ENCODE data around the gene MRPS18B. TPM values are rescaled to one million over a fixed set of nuclear protein-coding genes. Genes with fewer than 3 reads are reported as not detected.

Gene MRPS18B
- total and polyA plus RNA-seq, 2 donors (not counting 1 experiment from before 2014, with no cell fraction given): 35.9 to 38.8 TPM

- no peaks in the 10 kb centered on the region for H3K27me3 Mint-ChIP-seq
- DNase-seq: peak; percentile 72
- Histone ChIP-seq H3K4me3 (ENCODE audit: control extremely low read depth in 1 of 5, extremely low read depth in 1 of 5, insufficient read depth in 1 of 5, low read depth in 2 of 5, low read length in 4 of 5) (peak overlapping the region; percentile 89 to 100 (median 98)), H3K27me3 (replicated peaks in 1 of 4; ENCODE audit: control extremely low read depth in 1 of 4, control insufficient read depth in 3 of 4, insufficient read depth in 4 of 4, low read length in 3 of 4) (no peaks in the 10 kb centered on the region), H3K9me3 (ENCODE audit: control extremely low read depth in 1 of 3, control insufficient read depth in 2 of 3, insufficient read depth in 1 of 3, low read length in 2 of 3) (no peaks in the 10 kb centered on the region), H2AFZ (ENCODE audit: insufficient read depth, low read depth, low read length, poor library complexity, severe bottlenecking) (no peak overlapping the region), H3K79me2 (ENCODE audit: control insufficient read depth, insufficient read depth, low read length) (peaks cover 71% of the 10 kb centered on the region), H3K9ac (ENCODE audit: low read length) (peak overlapping the region; percentile 100), H3K4me2 (replicated peaks; ENCODE audit: low read depth, low read length, poor library complexity, severe bottlenecking) (peak overlapping the region; percentile 82), H3K36me3 (replicated peaks in 1 of 2; ENCODE audit: control extremely low read depth in 1 of 2, control insufficient read depth in 1 of 2, extremely low read depth in 1 of 2, insufficient read depth in 2 of 2, low read length in 1 of 2) (peaks cover 4 to 32% of the 10 kb centered on the region in 2 experiments), H4K20me1 (ENCODE audit: control insufficient read depth, insufficient read depth, low read length, poor library complexity, severe bottlenecking) (no peaks in the 10 kb centered on the region), H3K27ac (ENCODE audit: low read length in 2 of 2) (peak overlapping the region; percentile 99), H3K4me1 (ENCODE audit: control insufficient read depth in 2 of 2, insufficient read depth in 2 of 2, low read length in 2 of 2) (peaks cover 40 to 42% of the 10 kb centered on the region in 2 donors)
- H3K27ac Mint-ChIP-seq: peak overlapping the region; percentile 100
- POLR2A ChIA-PET: interaction anchor here (0.5 to 4.0 kb wide), 19 partner anchors 9 to 1625 kb away, joined by 3 to 22 read pairs (median 5); partner anchors contain the start of genes ABCF1, C6orf136, DHX16 and GNL1
- TF ChIP-seq CTCF (IDR thresholded peaks at IDR 0.05): no peak
- H3K4me1 Mint-ChIP-seq: peaks cover 46% of the 10 kb centered on the region
- intact Hi-C loops (cut with micrococcal nuclease): loop anchor here (2.0 to 10.0 kb wide), 6 partner anchors 19 to 739 kb away; partner anchors contain the start of genes GTF2H4, HLA-B, TCF19 and TRIM39
- 0% methylated on average over 4 of the region's 10 CpGs for WGBS (ENCODE audit: insufficient coverage)
- peak overlapping the region; percentile 92 for H3K4me3 Mint-ChIP-seq
- no peak for ATAC-seq (ENCODE audit: low read depth)
- H3K9me3 Mint-ChIP-seq (ENCODE audit: insufficient read depth): no peaks in the 10 kb centered on the region
- CTCF ChIA-PET: interaction anchor here (0.5 to 4.8 kb wide), 8 partner anchors 18 to 134 kb away, joined by 3 to 41 read pairs (median 8); partner anchors contain the start of gene DHX16
These were observed 1.5 kb upstream of the MRPS18B start for GRCh38 chr6:30615958-30616810.
